HG03342 (cell line): Measurements from ENCODE around the gene EPN2.

Experiments used
- ATAC-seq: cut with Tn5 transposase; IDR thresholded peaks from one replicate; pipeline ENCODE4 v1.9.1; 2021; ENCODE audit warnings: mild to moderate bottlenecking, moderate library complexity; ENCODE audit not compliant: unreplicated experiment

Gene EPN2

DNA sequence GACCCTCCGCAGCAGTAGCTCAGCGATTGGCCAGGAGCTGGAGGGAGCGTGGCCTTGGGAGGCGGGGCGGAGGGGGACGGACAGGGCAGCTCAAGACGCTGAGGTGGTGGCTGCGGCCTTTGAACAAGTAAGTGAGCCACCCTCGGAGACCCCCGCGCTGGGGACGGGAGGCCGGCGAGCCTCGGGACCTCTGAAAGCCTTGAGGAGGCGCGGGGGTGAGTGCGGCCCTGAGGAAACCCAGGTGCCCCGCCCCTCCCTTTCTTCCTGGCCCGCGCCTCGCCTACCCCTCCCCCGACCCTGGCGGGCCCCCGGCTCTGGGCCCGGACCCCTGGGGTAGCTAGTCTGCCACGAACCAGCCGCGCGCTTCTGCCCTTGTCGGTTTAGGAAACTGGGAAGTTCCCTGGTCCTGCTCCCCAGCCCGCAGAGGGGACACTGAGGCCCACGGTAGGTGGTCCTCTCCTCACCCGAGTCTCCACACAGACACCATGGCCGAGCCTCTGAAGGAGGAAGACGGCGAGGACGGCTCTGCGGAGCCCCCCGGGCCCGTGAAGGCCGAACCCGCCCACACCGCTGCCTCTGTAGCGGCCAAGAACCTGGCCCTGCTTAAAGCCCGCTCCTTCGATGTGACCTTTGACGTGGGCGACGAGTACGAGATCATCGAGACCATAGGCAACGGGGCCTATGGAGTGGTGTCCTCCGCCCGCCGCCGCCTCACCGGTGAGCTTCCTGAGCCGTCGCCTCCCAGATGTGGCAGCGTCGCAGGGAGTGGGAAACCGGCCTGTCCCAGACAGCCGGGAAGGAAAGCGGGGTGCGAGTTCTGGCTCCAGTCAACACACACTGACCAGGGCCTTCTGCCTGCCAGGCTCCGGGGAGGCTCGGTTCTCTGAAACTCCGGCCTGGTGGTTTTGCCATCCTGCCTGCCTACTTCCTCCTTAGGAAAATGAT, 141.5 kb downstream of the EPN2 start, which contains the start of gene MAPK7:
Gene MAPK7 (plus strand): TSS at position 83 of the 945 bp plus-strand sequence. CDS start 403 bp downstream, at position 486.
- ATAC-seq, result peak; percentile 5

DNA sequence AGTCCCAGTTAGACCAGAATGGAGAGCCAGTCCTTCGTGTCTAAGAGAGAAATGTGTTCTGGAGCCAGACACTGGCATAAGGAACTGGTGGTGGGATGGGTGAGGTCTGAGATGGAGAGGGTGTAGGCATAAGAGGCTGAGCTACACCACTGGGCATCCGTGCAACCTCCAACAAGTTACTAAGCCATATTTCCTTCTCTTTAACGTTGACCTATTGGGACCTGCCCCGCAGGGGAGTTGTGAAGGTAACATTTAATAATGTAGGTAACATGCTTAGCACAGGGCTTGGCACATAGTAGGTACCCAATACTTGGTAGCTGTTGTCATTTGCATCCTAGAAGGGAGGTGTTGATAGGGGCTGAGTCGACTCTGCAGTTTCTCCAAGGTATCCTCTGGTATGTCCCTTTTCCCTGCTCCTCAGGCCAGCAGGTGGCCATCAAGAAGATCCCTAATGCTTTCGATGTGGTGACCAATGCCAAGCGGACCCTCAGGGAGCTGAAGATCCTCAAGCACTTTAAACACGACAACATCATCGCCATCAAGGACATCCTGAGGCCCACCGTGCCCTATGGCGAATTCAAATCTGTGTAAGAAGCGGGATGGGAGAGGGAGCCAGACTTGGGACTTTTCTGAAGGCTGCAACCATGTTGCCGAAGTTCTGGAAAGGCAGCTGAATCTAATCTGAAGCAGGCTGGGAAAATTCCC, 142.3 kb downstream of the EPN2 start:
- no peak for ATAC-seq

DNA sequence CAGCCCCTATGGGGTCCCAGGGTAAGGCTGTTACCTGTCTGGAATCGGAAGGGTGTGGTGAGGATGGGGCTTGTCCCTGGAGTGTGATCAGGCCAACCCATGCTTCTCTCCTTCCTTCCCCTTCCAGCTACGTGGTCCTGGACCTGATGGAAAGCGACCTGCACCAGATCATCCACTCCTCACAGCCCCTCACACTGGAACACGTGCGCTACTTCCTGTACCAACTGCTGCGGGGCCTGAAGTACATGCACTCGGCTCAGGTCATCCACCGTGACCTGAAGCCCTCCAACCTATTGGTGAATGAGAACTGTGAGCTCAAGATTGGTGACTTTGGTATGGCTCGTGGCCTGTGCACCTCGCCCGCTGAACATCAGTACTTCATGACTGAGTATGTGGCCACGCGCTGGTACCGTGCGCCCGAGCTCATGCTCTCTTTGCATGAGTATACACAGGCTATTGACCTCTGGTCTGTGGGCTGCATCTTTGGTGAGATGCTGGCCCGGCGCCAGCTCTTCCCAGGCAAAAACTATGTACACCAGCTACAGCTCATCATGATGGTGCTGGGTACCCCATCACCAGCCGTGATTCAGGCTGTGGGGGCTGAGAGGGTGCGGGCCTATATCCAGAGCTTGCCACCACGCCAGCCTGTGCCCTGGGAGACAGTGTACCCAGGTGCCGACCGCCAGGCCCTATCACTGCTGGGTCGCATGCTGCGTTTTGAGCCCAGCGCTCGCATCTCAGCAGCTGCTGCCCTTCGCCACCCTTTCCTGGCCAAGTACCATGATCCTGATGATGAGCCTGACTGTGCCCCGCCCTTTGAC, 143.5 kb downstream of the EPN2 start:
- ATAC-seq, result no peak

- no peak for ATAC-seq
Measured at GRCh38 chr17:19381361-19381740, 144.2 kb downstream of the EPN2 start.

- no peak for ATAC-seq
Measured at GRCh38 chr17:19381741-19382444, 144.7 kb downstream of the EPN2 start.

DNA sequence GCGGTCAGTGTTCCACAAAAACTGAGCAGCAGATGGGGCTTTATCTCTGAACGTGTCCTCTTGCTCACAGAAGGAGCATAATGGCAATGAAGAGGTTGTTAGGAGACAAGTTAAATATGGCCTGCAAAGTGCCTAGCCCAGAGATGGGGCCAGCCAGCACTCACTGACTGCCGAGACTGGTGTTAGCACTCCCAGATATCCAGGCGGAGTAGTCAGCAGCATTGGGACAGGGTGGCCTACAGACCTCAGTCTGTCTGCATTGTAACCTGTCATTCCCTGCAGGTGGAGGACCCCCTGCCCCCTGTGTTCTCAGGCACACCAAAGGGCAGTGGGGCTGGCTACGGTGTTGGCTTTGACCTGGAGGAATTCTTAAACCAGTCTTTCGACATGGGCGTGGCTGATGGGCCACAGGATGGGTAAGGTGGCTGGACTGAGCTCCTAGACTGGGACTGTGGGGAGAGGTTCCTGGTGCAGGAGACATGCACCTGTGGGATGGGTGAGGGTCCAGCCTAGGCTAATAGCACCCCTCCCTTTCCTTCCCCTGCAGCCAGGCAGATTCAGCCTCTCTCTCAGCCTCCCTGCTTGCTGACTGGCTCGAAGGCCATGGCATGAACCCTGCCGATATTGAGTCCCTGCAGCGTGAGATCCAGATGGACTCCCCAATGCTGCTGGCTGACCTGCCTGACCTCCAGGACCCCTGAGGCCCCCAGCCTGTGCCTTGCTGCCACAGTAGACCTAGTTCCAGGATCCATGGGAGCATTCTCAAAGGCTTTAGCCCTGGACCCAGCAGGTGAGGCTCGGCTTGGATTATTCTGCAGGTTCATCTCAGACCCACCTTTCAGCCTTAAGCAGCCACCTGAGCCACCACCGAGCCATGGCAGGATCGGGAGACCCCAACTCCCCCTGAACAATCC, 145.6 kb downstream of the EPN2 start:
- no peak for ATAC-seq

DNA sequence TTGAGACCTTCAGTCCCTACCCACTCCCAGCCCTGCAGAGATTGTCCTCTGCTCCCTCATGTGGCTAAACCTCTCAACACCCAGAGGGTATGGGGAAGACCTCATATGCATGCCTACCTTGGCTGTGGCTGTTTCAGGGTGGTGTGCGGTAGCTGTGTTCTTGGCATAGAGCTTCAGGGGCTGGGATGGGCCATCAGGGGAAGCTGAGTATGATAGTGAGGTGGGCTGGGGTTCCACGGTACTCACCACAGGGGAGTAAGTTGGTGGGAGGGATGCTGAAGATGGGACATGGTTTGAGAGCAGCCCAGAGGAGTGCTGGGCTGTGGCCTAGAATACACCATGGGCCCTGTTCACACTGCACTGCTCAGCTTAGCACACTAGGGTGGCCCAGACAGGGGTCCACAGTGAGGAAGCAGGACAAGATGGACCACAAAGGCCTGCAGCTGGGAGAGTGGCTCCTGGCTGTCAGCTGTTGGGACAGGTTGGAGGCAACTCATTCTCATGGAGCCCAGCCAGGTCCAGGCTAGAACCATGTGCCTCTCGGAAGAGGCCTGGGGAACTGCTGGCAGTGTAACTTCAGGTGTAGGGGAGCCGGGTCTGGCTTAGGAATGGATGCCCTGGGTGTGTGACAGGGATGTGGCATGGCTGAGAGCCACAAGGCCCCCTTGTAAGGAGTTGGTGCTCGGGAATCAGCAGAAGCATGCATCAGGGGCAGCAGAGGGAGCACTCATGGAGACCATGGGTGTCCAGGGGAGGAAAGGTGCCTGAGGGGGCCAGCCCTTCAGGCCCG, 146.7 kb downstream of the EPN2 start:
- ATAC-seq, result no peak

- no peak for ATAC-seq
Measured at GRCh38 chr17:19384723-19385391, 147.7 kb downstream of the EPN2 start.

GRCh38 chr17:19385521-19385983, 148.4 kb downstream of the EPN2 start:
- ATAC-seq, result no peak
